K562 (cell line): Measurements from ENCODE around the gene DTL. TPM values are rescaled to one million over a fixed set of nuclear protein-coding genes. Genes with fewer than 3 reads are reported as not detected.

Experiments
- KLF13 ChIP-seq: fragments of 450-650 bp; IDR thresholded peaks from 2 replicates; pipeline ENCODE4 v1.6.1; 2016; ENCODE audit warnings: missing genetic modification characterization, low read depth, mild to moderate bottlenecking, missing compliant biosample characterization, moderate library complexity, borderline replicate concordance
- RAD21 ChIP-seq, 2 experiments: fragments of 250-450 bp in 1 of 2; fragments of 450-650 bp in 1 of 2; sonication (Bioruptor Pico) in 1 of 2; formaldehyde crosslinking in 1 of 2; IDR thresholded peaks in 1 of 2; conservative IDR thresholded peaks in 1 of 2; 2 replicates each; pipeline versions ENCODE4 v1.4.0 to v1.8.0; 2020 to 2022; ENCODE audit warnings: mild to moderate bottlenecking in 2 of 2, moderate library complexity in 1 of 2
- REST ChIP-seq, 2 experiments: fragments of 450-650 bp; formaldehyde crosslinking in 1 of 2; IDR thresholded peaks; 2 replicates each; pipeline versions ENCODE4 v1.4.0 to v1.6.1; 2014 to 2020; ENCODE audit warnings: mild to moderate bottlenecking in 2 of 2, borderline replicate concordance in 1 of 2, low read depth in 1 of 2
- TSC22D4 ChIP-seq: fragments of 450-650 bp; IDR thresholded peaks from 2 replicates; pipeline ENCODE4 v1.6.1; 2016; ENCODE audit warnings: missing genetic modification characterization, missing biosample characterization, control low read depth
- polyA plus RNA-seq, 8 experiments: library from polyadenylated mRNA; depleted of rRNA in 4 of 8; stranded (reverse) in 5 of 8; unstranded in 3 of 8; fragments of >200 nt; fragmentation: Nextera tagmentation in 2 of 8; fragmentation: Illumina TruSeq in 1 of 8; extraction: Ambion mirVana in 2 of 8; extraction: Trizol in 1 of 8; gene quantifications; 2 replicates each; pipeline versions ENCODE4 v1.2.1 to v1.2.3, GENCODE V29; 2011 to 2014; ENCODE audit warnings: inconsistent platforms in 1 of 8, missing spikeins in 1 of 8
- total RNA-seq, 7 experiments: library from RNA; depleted of rRNA in 6 of 7; stranded (reverse); fragments of >200 nt in 6 of 7; fragmentation: Illumina TruSeq in 2 of 7; extraction: Trizol in 2 of 7; gene quantifications; 2 replicates each; pipeline versions ENCODE4 v1.2.1 to v1.2.3, GENCODE V29; 2011 to 2021; ENCODE audit warnings: low replicate concordance in 1 of 7

DTL gene
- total and polyA plus RNA-seq, 9 of the 15 experiments (the other 6 are each of a cell fraction or from before 2014, with no cell fraction given), result 38.3 to 81.0 (median 63.2) TPM

DNA sequence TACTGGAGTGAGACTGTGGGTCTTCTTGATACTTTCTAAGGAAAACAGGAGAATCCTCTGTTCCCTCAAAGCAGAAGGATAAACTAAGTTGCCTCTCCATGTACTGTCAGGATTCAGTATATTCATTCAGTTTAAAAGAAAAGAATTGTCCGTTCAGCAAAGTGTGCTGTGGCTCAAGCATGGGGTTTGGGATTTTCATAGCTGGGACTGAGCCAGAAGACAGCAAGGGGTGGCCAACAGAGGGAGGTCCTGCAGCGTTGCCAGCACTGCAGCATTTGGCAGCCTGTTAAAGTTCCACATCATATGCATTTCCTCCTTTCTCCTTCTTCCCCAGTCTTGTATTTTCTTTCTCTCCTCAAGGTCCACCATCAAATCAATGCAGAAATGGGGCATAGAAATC is 75.1 kb downstream of the DTL start (continued):
- TF ChIP-seq RAD21 (CRISPR knock-in tag; conservative IDR thresholded peaks at IDR 0.05 in 1 of 2, IDR thresholded peaks at IDR 0.05 in 1 of 2), result peak; percentile 49 to 53
- TF ChIP-seq KLF13 (tag), result no peak
- TF ChIP-seq REST (IDR thresholded peaks at IDR 0.05; ENCODE audit: borderline replicate concordance), result peak; percentile 48; the same call in 1 of the 2 replicates
- no peak for TF ChIP-seq REST (CRISPR knock-in tag; IDR thresholded peaks at IDR 0.05; ENCODE audit: low read depth)
- TF ChIP-seq TSC22D4 (tag), result no peak
